Mucosa of descending colon (tissue), 3 donors: ENCODE results near the gene SYK. TPM values are rescaled to one million over a fixed set of nuclear protein-coding genes. Genes with fewer than 3 reads are reported as not detected.

Experiments used
- ATAC-seq: fragments of 200-7000 bp; cut with Tn5 transposase; one replicate; pipeline ENCODE4 v1.9.1; 2020; ENCODE audit warnings: mild to moderate bottlenecking, moderate library complexity
- DNase-seq, 3 donors: peaks; one replicate each; pipeline ENCODE4 v3.0.0-alpha.2; 2020
- H3K36me3 ChIP-seq: fragments of 200-600 bp; one replicate; pipeline ENCODE4 v1.8.0; 2021; ENCODE audit warnings: low read depth, mild to moderate bottlenecking
- H3K4me1 ChIP-seq: fragments of 200-600 bp; one replicate; pipeline ENCODE4 v1.8.0; 2021; ENCODE audit warnings: low read depth, mild to moderate bottlenecking
- H3K4me3 ChIP-seq: fragments of 200-600 bp; one replicate; pipeline ENCODE4 v1.8.0; 2021; ENCODE audit warnings: mild to moderate bottlenecking
- H3K9me3 ChIP-seq: fragments of 200-600 bp; one replicate; pipeline ENCODE4 v1.8.0; 2021; ENCODE audit warnings: mild to moderate bottlenecking
- CTCF ChIP-seq: fragments of 200-600 bp; IDR thresholded peaks from one replicate; pipeline ENCODE4 v1.8.0; 2022; ENCODE audit warnings: antibody characterized with exemption, mild to moderate bottlenecking
- intact Hi-C, 2 donors: fragments of 100-400 bp; cut with DNase I in 1 of 2; cut with micrococcal nuclease in 1 of 2; formaldehyde crosslinking; loops; one replicate each; pipeline versions ENCODE4 v1.11.0 to v1.11.1; 2022; cut with DNase I, micrococcal nuclease
- total RNA-seq, 3 donors: library from RNA; stranded (reverse); fragmentation: NEBNext Ultra II Directional in 2 of 3; extraction: Animal tissue kit (Norgen Biotek cat#: 25700) in 2 of 3; gene quantifications; one replicate each; pipeline versions ENCODE4 v1.2.1 to v1.2.4, GENCODE V29; 2021 to 2023
- donor health status: DM: no; HTN: no; CAD: no; lungs with moderate emphysema.
- donor health status: DM: no; HTN: no; CAD: no.
- donor health status: DM: no; HTN: yes; CAD: no.

Gene SYK
- total RNA-seq, 3 donors from 2014 or later: 29.0 to 59.5 (median 43.4) TPM

- H3K9me3 ChIP-seq: no peaks in the 10 kb centered on the region
- TF ChIP-seq CTCF: no peak
- no peak overlapping the region for H3K4me3 ChIP-seq
- ATAC-seq (no peak), DNase-seq (no peak)
- intact Hi-C loops: no loop called here
- H3K4me1 ChIP-seq: no peaks in the 10 kb centered on the region
- no peaks in the 10 kb centered on the region for H3K36me3 ChIP-seq
These were observed 39.1 kb downstream of the SYK start for GRCh38 chr9:90840696-90841095.

GRCh38 chr9:90841213-90841612, 39.6 kb downstream of the SYK start:
- DNase-seq (no peak), ATAC-seq (no peak)
- Histone ChIP-seq H3K36me3 (no peaks in the 10 kb centered on the region), H3K4me3 (no peak overlapping the region), H3K9me3 (no peaks in the 10 kb centered on the region), H3K4me1 (no peaks in the 10 kb centered on the region)
- intact Hi-C loops: no loop called here
- TF ChIP-seq CTCF: no peak

- no peak for TF ChIP-seq CTCF
- DNase-seq: no peak
- intact Hi-C loops: no loop called here
- Histone ChIP-seq H3K36me3 (no peaks in the 10 kb centered on the region), H3K4me3 (no peak overlapping the region), H3K9me3 (no peaks in the 10 kb centered on the region), H3K4me1 (no peaks in the 10 kb centered on the region)
- ATAC-seq: no peak
These were observed 40.0 kb downstream of the SYK start for GRCh38 chr9:90841615-90842014.

GRCh38 chr9:90842176-90842777, 40.7 kb downstream of the SYK start:
- Histone ChIP-seq H3K4me3 (no peak overlapping the region), H3K36me3 (no peaks in the 10 kb centered on the region), H3K9me3 (no peaks in the 10 kb centered on the region), H3K4me1 (no peaks in the 10 kb centered on the region)
- intact Hi-C loops: no loop called here
- ATAC-seq: no peak
- TF ChIP-seq CTCF: no peak
- DNase-seq: no peak

- intact Hi-C loops: no loop called here
- H3K36me3 ChIP-seq: no peaks in the 10 kb centered on the region
- ATAC-seq: no peak
- H3K9me3 ChIP-seq: no peaks in the 10 kb centered on the region
- H3K4me3 ChIP-seq: no peak overlapping the region
- no peaks in the 10 kb centered on the region for H3K4me1 ChIP-seq
- no peak for TF ChIP-seq CTCF
- DNase-seq: no peak
These were observed 41.4 kb downstream of the SYK start for GRCh38 chr9:90842996-90843395.

GRCh38 chr9:90843525-90843924, 41.9 kb downstream of the SYK start:
- no peak for ATAC-seq
- H3K4me1 ChIP-seq: no peaks in the 10 kb centered on the region
- TF ChIP-seq CTCF: no peak
- DNase-seq: no peak
- H3K4me3 ChIP-seq: no peak overlapping the region
- no peaks in the 10 kb centered on the region for H3K9me3 ChIP-seq
- intact Hi-C loops: no loop called here
- no peaks in the 10 kb centered on the region for H3K36me3 ChIP-seq
